Measurements from ENCODE around the gene ANKRD30A.
"Not testable (repeated sequence)": the region's sequence is repeated elsewhere in the genome, so short reads cannot be mapped to it uniquely, and the experiment has no call there.

ANKRD30A gene

GRCh38 chr10:37125191-37125732, at the start of gene ANKRD30A:
TSS of gene ANKRD30A (plus strand) at chr10:37125598. CDS start at chr10:37125788, 190 bp downstream.
- H3K4me3 ChIP-seq (ENCODE audit: low read length), result no peak within 1 kb of the TSS
- no peak for TF ChIP-seq CTCF (IDR thresholded peaks at IDR 0.05; ENCODE audit: insufficient read depth, low read depth, low read length, missing control alignments)
- no peak for DNase-seq (ENCODE audit: low read depth)

- H3K4me3 ChIP-seq (ENCODE audit: low read length), result not testable (repeated sequence)
Measured at GRCh38 chr10:37076083-37076482, 49.3 kb upstream of the ANKRD30A start.

GRCh38 chr10:37095792-37096573, 29.4 kb upstream of the ANKRD30A start:
- TF ChIP-seq CTCF (IDR thresholded peaks at IDR 0.05; ENCODE audit: insufficient read depth, low read depth, low read length, missing control alignments), result no peak
- DNase-seq (ENCODE audit: low read depth), result no peak
- no peak overlapping the region for H3K4me3 ChIP-seq (ENCODE audit: low read length)

More at GRCh38 chr10:37076083-37076482, 49.3 kb upstream of the ANKRD30A start:
- not testable (repeated sequence) for DNase-seq (ENCODE audit: low read depth)

- DNase-seq (ENCODE audit: low read depth), result no peak
- TF ChIP-seq CTCF (IDR thresholded peaks at IDR 0.05; ENCODE audit: insufficient read depth, low read depth, low read length, missing control alignments), result no peak
- H3K4me3 ChIP-seq (ENCODE audit: low read length), result no peak overlapping the region
Measured at GRCh38 chr10:37101261-37101660, 24.1 kb upstream of the ANKRD30A start.

GRCh38 chr10:37109000-37109399, 16.4 kb upstream of the ANKRD30A start:
- DNase-seq (ENCODE audit: low read depth), result no peak
- TF ChIP-seq CTCF (IDR thresholded peaks at IDR 0.05; ENCODE audit: insufficient read depth, low read depth, low read length, missing control alignments), result no peak
- H3K4me3 ChIP-seq (ENCODE audit: low read length), result no peak overlapping the region

GRCh38 chr10:37124532-37124931, 866 bp upstream of the ANKRD30A start:
- TF ChIP-seq CTCF (IDR thresholded peaks at IDR 0.05; ENCODE audit: insufficient read depth, low read depth, low read length, missing control alignments), result no peak
- no peak overlapping the region for H3K4me3 ChIP-seq (ENCODE audit: low read length)
- no peak for DNase-seq (ENCODE audit: low read depth)

GRCh38 chr10:37125921-37126320, 523 bp downstream of the ANKRD30A start:
- no peak for TF ChIP-seq CTCF (IDR thresholded peaks at IDR 0.05; ENCODE audit: insufficient read depth, low read depth, low read length, missing control alignments)
- DNase-seq (ENCODE audit: low read depth), result no peak
- no peak overlapping the region for H3K4me3 ChIP-seq (ENCODE audit: low read length)
